Measurements from ENCODE around the gene CST11. TPM values are rescaled to one million over a fixed set of nuclear protein-coding genes. Genes with fewer than 3 reads are reported as not detected.

Gene CST11
- polyA plus RNA-seq (2011; rRNA removed) (not detected in 2 replicates), polyA plus RNA-seq (2017; fragmentation: RNase III; extraction: RNeasy Plus Mini Kit Qiagen cat#74134 plus additional on column Dnase treatment) (not detected in 3 replicates), polyA minus RNA-seq (2011; rRNA and poly(A)+ RNA removed) (not detected in 2 replicates)
- polyA plus RNA-seq (2012; cell fraction: cytosol; rRNA removed): not detected in 2 replicates
- polyA plus RNA-seq (2012; cell fraction: nucleus; rRNA removed): not detected in 2 replicates

GRCh38 chr20:23452776-23453175 is at the start of gene CST11:
Gene CST11, minus strand, starts transcription at chr20:23452876. Its CDS starts 65 bp downstream, at chr20:23452811.
- 0 out of 3 replicates have a peak, but pooled peaks cover 2% of the 10 kb centered on the region for H3K9me3 ChIP-seq
- FAIRE-seq (no peak), DNase-seq (ENCODE audit: low read depth in 1 of 2, low spot score in 1 of 2) (no peak), ATAC-seq (no peak)
- ChIA-PET POLR2A (no interaction called here), CTCF (interaction anchor here (0.8 to 2.6 kb wide), 4 partner anchors 8 to 154 kb away, joined by 3 to 18 read pairs (median 3); no protein-coding TSS in a partner anchor)
- no peak within 1 kb of the TSS for H3K4me3 ChIP-seq
- 26% methylated on average over 3 of the region's 4 CpGs for WGBS (ENCODE audit: missing lambda C conversion rate)
- no peak within 1 kb of the TSS for H3K4me2 ChIP-seq
- H3K27ac ChIP-seq: no peak within 1 kb of the TSS
- H3K4me1 ChIP-seq: no peaks in the 10 kb centered on the region
- TF ChIP-seq CBX8 (IDR thresholded peaks at IDR 0.05): no peak
- TF ChIP-seq, protein P1, sequence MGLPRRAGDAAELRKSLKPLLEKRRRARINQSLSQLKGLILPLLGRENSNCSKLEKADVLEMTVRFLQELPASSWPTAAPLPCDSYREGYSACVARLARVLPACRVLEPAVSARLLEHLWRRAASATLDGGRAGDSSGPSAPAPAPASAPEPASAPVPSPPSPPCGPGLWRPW (IDR thresholded peaks at IDR 0.05): no peak
- no peak for TF ChIP-seq ZSCAN20 (CRISPR knock-in tag; IDR thresholded peaks at IDR 0.05)

GRCh38 chr20:23501926-23502325 is 49.2 kb upstream of the CST11 start:
- ChIA-PET CTCF (no interaction called here), POLR2A (no interaction called here)
- no peak overlapping the region for H3K4me2 ChIP-seq
- H3K4me3 ChIP-seq: no peak overlapping the region
- FAIRE-seq (no peak), DNase-seq (ENCODE audit: low read depth in 1 of 2, low spot score in 1 of 2) (no peak), ATAC-seq (no peak)
- H3K9me3 ChIP-seq: no peaks in the 10 kb centered on the region
- 36% methylated on average over 4 of the region's 4 CpGs for WGBS (ENCODE audit: missing lambda C conversion rate)
- H3K4me1 ChIP-seq: no peaks in the 10 kb centered on the region
- H3K27ac ChIP-seq: no peak overlapping the region
- TF ChIP-seq EP300 (IDR thresholded peaks at IDR 0.05) (no peak), PHF8 (IDR thresholded peaks at IDR 0.05; ENCODE audit: borderline replicate concordance, low read depth) (no peak), KDM1A (IDR thresholded peaks at IDR 0.05; ENCODE audit: low read depth) (no peak), FOSB (CRISPR knock-in tag; IDR thresholded peaks at IDR 0.05) (no peak), POLR2A (IDR thresholded peaks at IDR 0.05; ENCODE audit: low read length) (no peak), CHD2 (IDR thresholded peaks at IDR 0.05; ENCODE audit: low read length, partially characterized antibody) (no peak), SMC3 (IDR thresholded peaks at IDR 0.05) (no peak), NPAS2 (CRISPR knock-in tag; IDR thresholded peaks at IDR 0.05; ENCODE audit: borderline replicate concordance) (no peak)
- TF ChIP-seq, protein P2, sequence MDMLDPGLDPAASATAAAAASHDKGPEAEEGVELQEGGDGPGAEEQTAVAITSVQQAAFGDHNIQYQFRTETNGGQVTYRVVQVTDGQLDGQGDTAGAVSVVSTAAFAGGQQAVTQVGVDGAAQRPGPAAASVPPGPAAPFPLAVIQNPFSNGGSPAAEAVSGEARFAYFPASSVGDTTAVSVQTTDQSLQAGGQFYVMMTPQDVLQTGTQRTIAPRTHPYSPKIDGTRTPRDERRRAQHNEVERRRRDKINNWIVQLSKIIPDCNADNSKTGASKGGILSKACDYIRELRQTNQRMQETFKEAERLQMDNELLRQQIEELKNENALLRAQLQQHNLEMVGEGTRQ (IDR thresholded peaks at IDR 0.05): no peak

DNA sequence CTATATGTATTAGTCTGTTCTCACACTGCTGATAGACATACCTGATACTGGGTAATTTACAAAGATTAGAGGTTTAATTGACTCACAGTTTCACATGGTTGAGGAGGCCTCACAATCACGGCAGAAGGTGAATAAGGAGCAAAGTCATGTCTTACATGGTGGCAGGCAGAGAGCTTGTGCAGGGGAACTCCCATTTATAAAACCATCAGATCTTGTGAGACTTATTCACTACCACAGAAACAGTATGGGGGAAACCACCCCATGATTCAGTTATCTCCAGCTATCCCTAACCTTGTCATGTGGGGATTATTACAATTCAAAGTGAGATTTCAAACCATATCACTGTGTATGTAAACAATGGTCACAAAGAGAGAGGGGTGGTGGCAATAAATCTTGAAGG is 44.9 kb upstream of the CST11 start:
- FAIRE-seq (no peak), ATAC-seq (no peak), DNase-seq (ENCODE audit: low read depth in 1 of 2, low spot score in 1 of 2) (no peak)
- TF ChIP-seq HOXB13 (CRISPR knock-in tag; IDR thresholded peaks at IDR 0.05; ENCODE audit: low read depth) (no peak), TP53 (CRISPR knock-in tag; IDR thresholded peaks at IDR 0.05) (no peak), JUN (IDR thresholded peaks at IDR 0.05) (no peak), PBX3 (IDR thresholded peaks at IDR 0.05) (no peak), NPAS2 (CRISPR knock-in tag; IDR thresholded peaks at IDR 0.05; ENCODE audit: borderline replicate concordance) (no peak), CBX8 (IDR thresholded peaks at IDR 0.05) (no peak), BCL3 (IDR thresholded peaks at IDR 0.05) (no peak), CBX2 (IDR thresholded peaks at IDR 0.05; ENCODE audit: borderline replicate concordance, low read depth) (no peak), HEYL (CRISPR knock-in tag; IDR thresholded peaks at IDR 0.05) (no peak), REST (IDR thresholded peaks at IDR 0.05) (no peak)
- TF ChIP-seq, protein P1 (IDR thresholded peaks at IDR 0.05): no peak
- H3K27ac ChIP-seq: no peak overlapping the region
- H3K4me1 ChIP-seq: no peaks in the 10 kb centered on the region
- H3K4me2 ChIP-seq: no peak overlapping the region
- ChIA-PET CTCF (no interaction called here), POLR2A (no interaction called here)
- WGBS (ENCODE audit: missing lambda C conversion rate): 3% methylated on average over 1 of the region's 1 CpG
- no peaks in the 10 kb centered on the region for H3K9me3 ChIP-seq
- H3K4me3 ChIP-seq: no peak overlapping the region

Data from A549 (cell line).